Epithelial cell of proximal tubule (primary cell): ENCODE data around the gene CDH6. TPM values are rescaled to one million over a fixed set of nuclear protein-coding genes. Genes with fewer than 3 reads are reported as not detected.

Experiments
- DNase-seq: peaks from one replicate; pipeline ENCODE4 v3.0.0-alpha.2; 2011; ENCODE audit warnings: low read depth
- H3K4me3 ChIP-seq: 2 replicates; pipeline ENCODE4 v1.5.1; 2011; ENCODE audit warnings: low read depth, mild to moderate bottlenecking, low read length
- total RNA-seq: library from RNA; depleted of rRNA; stranded (reverse); fragments of >200 nt; gene quantifications from 2 replicates; pipeline ENCODE4 v1.2.3, GENCODE V29; 2015
- TF ChIP-seq, protein P1 (sequence below): conservative IDR thresholded peaks from 2 replicates; pipeline ENCODE4 v1.5.1; 2012; ENCODE audit warnings: low read depth, mild to moderate bottlenecking, low read length

Gene CDH6
- total RNA-seq, 1 donor from 2014 or later, result 34.9 TPM

DNA sequence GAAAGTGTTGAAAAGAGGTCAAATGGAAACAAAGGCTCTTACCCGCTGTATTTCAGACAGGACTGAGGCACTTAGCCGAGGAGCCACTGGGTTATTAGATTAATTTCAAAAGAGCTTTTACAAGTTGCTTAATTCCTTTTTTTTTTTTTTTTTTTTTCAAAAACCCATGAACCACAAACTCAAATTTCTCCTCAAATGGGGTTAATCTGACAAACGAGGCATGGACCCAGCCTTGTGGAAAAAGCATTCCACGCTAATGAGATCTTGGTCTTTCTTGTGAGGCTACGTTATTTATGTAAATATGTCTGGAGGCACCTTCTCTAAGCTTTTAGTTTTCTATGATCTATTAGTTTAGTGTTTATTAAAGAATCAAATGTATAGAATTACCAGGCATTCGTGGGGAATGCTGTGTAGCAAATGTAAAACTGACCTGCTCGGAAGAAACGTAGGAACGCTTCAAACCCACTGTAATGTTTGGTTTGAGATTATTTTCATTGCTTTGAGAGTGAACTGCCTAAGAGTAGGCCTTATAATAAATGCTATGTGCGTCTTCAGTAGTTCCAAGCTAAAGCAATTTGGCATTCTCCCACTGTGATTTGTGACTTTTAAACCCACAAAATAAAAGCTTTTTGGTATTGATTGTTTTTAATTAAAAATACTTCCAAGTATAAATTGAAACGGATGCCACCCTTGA is 134.7 kb downstream of the CDH6 start:
- TF ChIP-seq, protein P1, sequence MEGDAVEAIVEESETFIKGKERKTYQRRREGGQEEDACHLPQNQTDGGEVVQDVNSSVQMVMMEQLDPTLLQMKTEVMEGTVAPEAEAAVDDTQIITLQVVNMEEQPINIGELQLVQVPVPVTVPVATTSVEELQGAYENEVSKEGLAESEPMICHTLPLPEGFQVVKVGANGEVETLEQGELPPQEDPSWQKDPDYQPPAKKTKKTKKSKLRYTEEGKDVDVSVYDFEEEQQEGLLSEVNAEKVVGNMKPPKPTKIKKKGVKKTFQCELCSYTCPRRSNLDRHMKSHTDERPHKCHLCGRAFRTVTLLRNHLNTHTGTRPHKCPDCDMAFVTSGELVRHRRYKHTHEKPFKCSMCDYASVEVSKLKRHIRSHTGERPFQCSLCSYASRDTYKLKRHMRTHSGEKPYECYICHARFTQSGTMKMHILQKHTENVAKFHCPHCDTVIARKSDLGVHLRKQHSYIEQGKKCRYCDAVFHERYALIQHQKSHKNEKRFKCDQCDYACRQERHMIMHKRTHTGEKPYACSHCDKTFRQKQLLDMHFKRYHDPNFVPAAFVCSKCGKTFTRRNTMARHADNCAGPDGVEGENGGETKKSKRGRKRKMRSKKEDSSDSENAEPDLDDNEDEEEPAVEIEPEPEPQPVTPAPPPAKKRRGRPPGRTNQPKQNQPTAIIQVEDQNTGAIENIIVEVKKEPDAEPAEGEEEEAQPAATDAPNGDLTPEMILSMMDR, result no peak
- no peak overlapping the region for H3K4me3 ChIP-seq
- DNase-seq, result no peak

- no peak overlapping the region for H3K4me3 ChIP-seq
- no peak for DNase-seq
- TF ChIP-seq, protein P1, result no peak
Measured at GRCh38 chr5:31329715-31330114, 136.2 kb downstream of the CDH6 start.

GRCh38 chr5:31332160-31332559 is 138.7 kb downstream of the CDH6 start:
- DNase-seq, result no peak
- H3K4me3 ChIP-seq, result no peak overlapping the region
- TF ChIP-seq, protein P1, result no peak

GRCh38 chr5:31333475-31333874 is 140.0 kb downstream of the CDH6 start:
- TF ChIP-seq, protein P1, result no peak
- DNase-seq, result no peak
- no peak overlapping the region for H3K4me3 ChIP-seq

DNA sequence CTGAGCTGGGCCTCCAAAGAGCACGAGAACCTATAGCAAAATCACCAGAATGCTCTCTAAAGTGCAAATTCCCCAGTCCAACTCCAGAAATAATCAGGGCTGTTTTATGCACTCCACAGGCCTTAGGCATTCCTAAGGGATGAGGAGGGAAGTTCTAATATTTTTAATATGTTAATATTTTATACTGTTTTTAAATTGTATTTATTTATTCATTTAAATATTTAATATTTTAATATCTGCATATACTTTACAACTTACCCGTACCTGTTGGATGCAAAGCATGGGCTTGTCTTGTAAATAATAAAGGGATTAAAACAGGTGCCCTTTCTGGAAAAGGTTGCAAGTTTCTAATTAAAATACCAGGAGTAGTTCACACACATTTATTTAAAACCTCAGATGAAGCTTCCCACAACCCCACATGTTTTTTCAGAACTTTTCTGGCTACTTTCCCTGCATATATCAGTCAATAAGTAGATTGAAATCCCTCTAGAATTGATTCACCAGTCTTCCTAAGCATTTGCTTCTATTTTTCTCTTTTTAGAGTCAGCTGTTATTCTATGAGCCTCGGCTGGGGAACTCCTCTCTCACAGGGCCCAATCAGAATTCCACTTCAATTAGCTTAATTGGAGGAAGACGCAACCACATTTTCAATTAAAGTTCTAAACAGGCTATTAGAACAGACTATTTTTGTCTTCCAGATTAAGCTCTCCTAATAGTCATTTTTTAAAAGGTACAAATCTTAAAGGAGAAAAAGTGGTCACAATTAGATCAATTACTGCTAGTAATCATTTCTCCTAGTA is 140.8 kb downstream of the CDH6 start:
- H3K4me3 ChIP-seq, result no peak overlapping the region
- DNase-seq, result no peak
- TF ChIP-seq, protein P1, result no peak

- no peak overlapping the region for H3K4me3 ChIP-seq
- DNase-seq, result no peak
- TF ChIP-seq, protein P1, result no peak
Measured at GRCh38 chr5:31335456-31335855, 142.0 kb downstream of the CDH6 start.
